Adrenal gland (tissue), 5 donors: ENCODE results near the gene GORAB.

Source experiments
- POLR2A ChIP-seq, 2 donors: fragments of 450-650 bp; IDR thresholded peaks; one replicate each; pipeline ENCODE4 v1.6.1; 2017; ENCODE audit warnings: antibody characterized with exemption in 2 of 2, mild to moderate bottlenecking in 2 of 2, moderate library complexity in 1 of 2
- TF ChIP-seq, protein P1 (sequence below), 6 experiments: fragments of 450-650 bp in 4 of 6; fragments of 200-600 bp in 2 of 6; sonication (generic) in 1 of 6; IDR thresholded peaks; 1 replicate in 5 of 6; 2 replicates in 1 of 6; pipeline versions ENCODE4 v1.5.1 to v1.8.0; 2016 to 2021; ENCODE audit warnings: antibody characterized with exemption in 6 of 6, mild to moderate bottlenecking in 2 of 6, moderate library complexity in 1 of 6
- donor health status: DM: no; HTN: no; CAD: no.

DNA sequence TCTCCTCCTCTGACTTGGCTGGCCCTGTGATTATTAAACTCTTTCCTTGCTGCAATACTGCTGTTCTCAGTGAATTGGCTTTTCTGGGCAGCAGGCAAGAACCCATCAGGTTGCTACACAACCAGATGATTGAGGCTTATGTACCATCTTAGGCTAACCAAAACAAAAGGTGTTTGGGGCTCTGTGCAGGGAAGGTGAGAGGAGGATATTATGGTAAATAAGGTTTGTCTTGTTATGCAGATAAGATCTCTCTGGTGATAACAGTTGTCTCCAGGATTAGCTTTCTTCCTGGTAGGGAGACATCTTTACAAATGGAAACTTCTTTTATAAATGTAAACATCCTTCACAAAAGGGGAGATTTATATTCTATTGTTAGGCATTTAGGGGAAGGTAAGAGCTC is 44.5 kb upstream of the GORAB start:
- TF ChIP-seq, protein P1, sequence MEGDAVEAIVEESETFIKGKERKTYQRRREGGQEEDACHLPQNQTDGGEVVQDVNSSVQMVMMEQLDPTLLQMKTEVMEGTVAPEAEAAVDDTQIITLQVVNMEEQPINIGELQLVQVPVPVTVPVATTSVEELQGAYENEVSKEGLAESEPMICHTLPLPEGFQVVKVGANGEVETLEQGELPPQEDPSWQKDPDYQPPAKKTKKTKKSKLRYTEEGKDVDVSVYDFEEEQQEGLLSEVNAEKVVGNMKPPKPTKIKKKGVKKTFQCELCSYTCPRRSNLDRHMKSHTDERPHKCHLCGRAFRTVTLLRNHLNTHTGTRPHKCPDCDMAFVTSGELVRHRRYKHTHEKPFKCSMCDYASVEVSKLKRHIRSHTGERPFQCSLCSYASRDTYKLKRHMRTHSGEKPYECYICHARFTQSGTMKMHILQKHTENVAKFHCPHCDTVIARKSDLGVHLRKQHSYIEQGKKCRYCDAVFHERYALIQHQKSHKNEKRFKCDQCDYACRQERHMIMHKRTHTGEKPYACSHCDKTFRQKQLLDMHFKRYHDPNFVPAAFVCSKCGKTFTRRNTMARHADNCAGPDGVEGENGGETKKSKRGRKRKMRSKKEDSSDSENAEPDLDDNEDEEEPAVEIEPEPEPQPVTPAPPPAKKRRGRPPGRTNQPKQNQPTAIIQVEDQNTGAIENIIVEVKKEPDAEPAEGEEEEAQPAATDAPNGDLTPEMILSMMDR (IDR thresholded peaks at IDR 0.05) = no peak
- TF ChIP-seq POLR2A (IDR thresholded peaks at IDR 0.05) = no peak
